HepG2 (cell line): Measurements from ENCODE around the gene ZBTB46. TPM values are rescaled to one million over a fixed set of nuclear protein-coding genes. Genes with fewer than 3 reads are reported as not detected.

Experiments
- ASH2L ChIP-seq: fragments of 300-600, 200-600 bp; sonication (generic); IDR thresholded peaks from 2 replicates; pipeline ENCODE4 v1.7.0; 2017; ENCODE audit warnings: low read depth, mild to moderate bottlenecking, moderate library complexity, mixed read lengths, low read length; ENCODE audit not compliant: insufficient read length
- ATF6 ChIP-seq: sonication (generic); formaldehyde crosslinking; conservative IDR thresholded peaks from 2 replicates; pipeline ENCODE4 v1.4.0; 2020; ENCODE audit warnings: missing genetic modification reagents
- GATAD1 ChIP-seq: IDR thresholded peaks from 2 replicates; pipeline ENCODE4 v1.6.1; 2016; ENCODE audit warnings: missing genetic modification reagents, missing compliant biosample characterization
- HDAC6 ChIP-seq: fragments of 200-600 bp; sonication (generic); IDR thresholded peaks from 2 replicates; pipeline ENCODE4 v1.7.0; 2017; ENCODE audit warnings: mild to moderate bottlenecking, antibody characterized with exemption, low read length, low read depth
- IKZF1 ChIP-seq: fragments of 450-650 bp; IDR thresholded peaks from 2 replicates; pipeline ENCODE4 v1.7.1; 2016
- KLF16 ChIP-seq, 2 experiments: sonication (generic) in 1 of 2; formaldehyde crosslinking in 1 of 2; IDR thresholded peaks; 2 replicates each; pipeline versions ENCODE4 v1.6.1 to v1.8.0; 2016 to 2023; ENCODE audit warnings: missing genetic modification reagents in 2 of 2, missing compliant biosample characterization in 1 of 2
- NCOA2 ChIP-seq: sonication (generic); formaldehyde crosslinking; IDR thresholded peaks from 2 replicates; pipeline ENCODE4 v1.8.0; 2022; ENCODE audit warnings: inconsistent platforms
- PAF1 ChIP-seq: IDR thresholded peaks from 2 replicates; pipeline ENCODE4 v1.6.1; 2016; ENCODE audit warnings: missing genetic modification reagents, missing compliant biosample characterization
- PRMT3 ChIP-seq: sonication (generic); formaldehyde crosslinking; IDR thresholded peaks from 2 replicates; pipeline ENCODE4 v1.8.1; 2022; ENCODE audit warnings: low read depth, mild to moderate bottlenecking, moderate library complexity, missing genetic modification reagents, borderline replicate concordance
- REST ChIP-seq, 2 experiments: IDR thresholded peaks; 2 replicates each; pipeline ENCODE4 v1.6.1; 2011 to 2012; ENCODE audit warnings: low read length in 2 of 2, borderline replicate concordance in 1 of 2, low read depth in 1 of 2, mild to moderate bottlenecking in 1 of 2, moderate library complexity in 1 of 2
- SKI ChIP-seq: fragments of 450-650 bp; IDR thresholded peaks from one replicate; pipeline ENCODE4 v1.6.1; 2018; ENCODE audit warnings: mild to moderate bottlenecking; ENCODE audit not compliant: partially characterized antibody
- SMAD9 ChIP-seq: sonication (generic); formaldehyde crosslinking; IDR thresholded peaks from 2 replicates; pipeline ENCODE4 v1.5.1; 2020; ENCODE audit warnings: mild to moderate bottlenecking, missing genetic modification reagents
- SRY ChIP-seq: sonication (generic); formaldehyde crosslinking; IDR thresholded peaks from 2 replicates; pipeline ENCODE4 v1.8.0; 2022; ENCODE audit warnings: mild to moderate bottlenecking, missing genetic modification reagents
- TCF7L2 ChIP-seq: IDR thresholded peaks from 2 replicates; pipeline ENCODE4 v1.6.1; 2011; ENCODE audit warnings: mild to moderate bottlenecking, low read depth, low read length, moderate library complexity
- ZNF30 ChIP-seq: sonication (generic); formaldehyde crosslinking; IDR thresholded peaks from 2 replicates; pipeline ENCODE4 v1.5.0; 2020; ENCODE audit warnings: mild to moderate bottlenecking, missing genetic modification reagents
- ZNF432 ChIP-seq: sonication (generic); formaldehyde crosslinking; IDR thresholded peaks from 2 replicates; pipeline ENCODE4 v1.5.0; 2020; ENCODE audit warnings: missing genetic modification reagents, mild to moderate bottlenecking, borderline replicate concordance
- ZNF556 ChIP-seq: sonication (generic); formaldehyde crosslinking; IDR thresholded peaks from 2 replicates; pipeline ENCODE4 v1.4.0; 2020; ENCODE audit warnings: mild to moderate bottlenecking, missing genetic modification reagents, borderline replicate concordance
- polyA plus RNA-seq, 8 experiments: library from polyadenylated mRNA; depleted of rRNA in 3 of 8; stranded (reverse) in 7 of 8; unstranded in 1 of 8; fragments of >200 nt; fragmentation: Illumina TruSeq in 4 of 8; extraction: Trizol in 4 of 8; gene quantifications; 2 replicates each; pipeline versions ENCODE4 v1.2.1 to v1.2.3, GENCODE V29; 2011 to 2016; ENCODE audit warnings: low read depth in 4 of 8, missing spikeins in 1 of 8, mixed read lengths in 1 of 8; ENCODE audit not compliant: insufficient read depth in 1 of 8
- total RNA-seq, 5 experiments: library from RNA; depleted of rRNA; stranded (reverse); fragments of >200 nt; fragmentation: Illumina TruSeq; extraction: Trizol; gene quantifications; 2 replicates each; pipeline ENCODE4 v1.2.3, GENCODE V29; 2016; ENCODE audit warnings: low read depth in 1 of 5
- TF ChIP-seq, protein P1 (sequence below): sonication (generic); formaldehyde crosslinking; IDR thresholded peaks from 2 replicates; pipeline ENCODE4 v1.4.0; 2020; ENCODE audit warnings: mild to moderate bottlenecking, missing genetic modification reagents
- TF ChIP-seq, protein P2 (sequence below): IDR thresholded peaks from 2 replicates; pipeline ENCODE4 v1.6.1; 2016; ENCODE audit warnings: mild to moderate bottlenecking, missing biosample characterization, missing genetic modification reagents

ZBTB46 gene
- total and polyA plus RNA-seq, 2 of the 13 experiments (the other 11 are each of a cell fraction or from before 2014, with no cell fraction given), result 1.6 to 13.5 TPM

DNA sequence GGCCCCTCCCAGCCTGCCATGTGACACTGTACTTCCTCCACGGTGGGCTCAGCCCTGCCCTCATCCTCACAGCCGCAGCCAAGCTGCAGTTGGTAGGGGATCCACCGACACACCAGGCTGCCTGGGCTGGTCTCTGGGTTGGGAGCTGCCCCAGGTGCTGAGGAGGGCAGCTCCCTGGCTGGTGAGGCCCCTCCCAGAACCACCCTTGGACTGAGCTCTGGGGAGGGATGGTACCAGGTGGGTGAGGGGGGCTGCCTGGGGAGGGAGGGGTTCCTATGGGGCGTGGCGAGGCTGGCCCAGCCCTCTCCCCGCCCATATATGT, 134.8 kb downstream of the ZBTB46 start (continued):
- TF ChIP-seq SKI (no peak), SMAD9 (no peak), SRY (CRISPR knock-in tag) (0 out of 2 replicates have a peak, but pooled peaks have one; percentile 10), ATF6 (CRISPR knock-in tag) (no peak), REST (IDR thresholded peaks at IDR 0.05; ENCODE audit: borderline replicate concordance in 1 of 2, low read depth in 1 of 2, low read length in 2 of 2) (peak in 1 of 2 experiments; percentile 31; a peak in 1 of 4 replicates), IKZF1 (no peak), PAF1 (CRISPR knock-in tag) (no peak; the same call in 1 of the 2 replicates), KLF16 (CRISPR knock-in tag; IDR thresholded peaks at IDR 0.05) (no peak), TCF7L2 (no peak), GATAD1 (CRISPR knock-in tag) (no peak), HDAC6 (no peak), ZNF30 (CRISPR knock-in tag) (no peak), NCOA2 (CRISPR knock-in tag) (no peak), ASH2L (no peak), ZNF556 (CRISPR knock-in tag) (0 out of 2 replicates have a peak, but pooled peaks have one; percentile 38), PRMT3 (CRISPR knock-in tag) (no peak), ZNF432 (CRISPR knock-in tag) (no peak)
- TF ChIP-seq, protein P1, sequence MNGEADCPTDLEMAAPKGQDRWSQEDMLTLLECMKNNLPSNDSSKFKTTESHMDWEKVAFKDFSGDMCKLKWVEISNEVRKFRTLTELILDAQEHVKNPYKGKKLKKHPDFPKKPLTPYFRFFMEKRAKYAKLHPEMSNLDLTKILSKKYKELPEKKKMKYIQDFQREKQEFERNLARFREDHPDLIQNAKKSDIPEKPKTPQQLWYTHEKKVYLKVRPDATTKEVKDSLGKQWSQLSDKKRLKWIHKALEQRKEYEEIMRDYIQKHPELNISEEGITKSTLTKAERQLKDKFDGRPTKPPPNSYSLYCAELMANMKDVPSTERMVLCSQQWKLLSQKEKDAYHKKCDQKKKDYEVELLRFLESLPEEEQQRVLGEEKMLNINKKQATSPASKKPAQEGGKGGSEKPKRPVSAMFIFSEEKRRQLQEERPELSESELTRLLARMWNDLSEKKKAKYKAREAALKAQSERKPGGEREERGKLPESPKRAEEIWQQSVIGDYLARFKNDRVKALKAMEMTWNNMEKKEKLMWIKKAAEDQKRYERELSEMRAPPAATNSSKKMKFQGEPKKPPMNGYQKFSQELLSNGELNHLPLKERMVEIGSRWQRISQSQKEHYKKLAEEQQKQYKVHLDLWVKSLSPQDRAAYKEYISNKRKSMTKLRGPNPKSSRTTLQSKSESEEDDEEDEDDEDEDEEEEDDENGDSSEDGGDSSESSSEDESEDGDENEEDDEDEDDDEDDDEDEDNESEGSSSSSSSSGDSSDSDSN (CRISPR knock-in tag), result no peak
- TF ChIP-seq, protein P2, sequence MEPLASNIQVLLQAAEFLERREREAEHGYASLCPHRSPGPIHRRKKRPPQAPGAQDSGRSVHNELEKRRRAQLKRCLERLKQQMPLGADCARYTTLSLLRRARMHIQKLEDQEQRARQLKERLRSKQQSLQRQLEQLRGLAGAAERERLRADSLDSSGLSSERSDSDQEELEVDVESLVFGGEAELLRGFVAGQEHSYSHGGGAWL (CRISPR knock-in tag), result no peak
